Neural progenitor cell (in vitro differentiated cells): ENCODE results near the gene MACROD2.

Experiments used
- EZH2 ChIP-seq: fragments of 200-600 bp; sonication (generic); IDR thresholded peaks from 2 replicates; pipeline ENCODE4 v1.6.1; 2017; ENCODE audit warnings: antibody characterized with exemption, mild to moderate bottlenecking, moderate library complexity
- TF ChIP-seq, protein P1 (sequence below): fragments of 200-600 bp; sonication (generic); IDR thresholded peaks from 2 replicates; pipeline ENCODE4 v1.5.1; 2017; ENCODE audit warnings: antibody characterized with exemption, mild to moderate bottlenecking

DNA sequence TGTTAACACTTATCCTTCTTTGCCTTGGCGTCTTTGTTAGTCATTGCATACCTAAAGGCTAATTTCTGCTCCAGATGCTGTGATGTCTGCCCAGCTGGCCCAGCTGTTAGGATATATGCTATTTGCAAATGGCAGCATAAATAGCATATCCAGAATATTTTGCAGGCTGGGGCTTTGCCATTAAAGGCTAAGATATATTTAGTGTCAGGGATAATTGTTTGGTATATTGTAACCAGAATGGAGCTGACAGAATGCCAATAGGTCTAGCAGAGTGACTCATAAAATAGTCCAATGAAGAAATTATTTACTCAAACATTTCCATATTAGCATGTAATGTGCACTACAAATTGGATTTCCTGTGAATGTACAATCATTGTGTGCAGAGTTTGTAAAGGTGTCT, 926.2 kb downstream of the MACROD2 start:
- TF ChIP-seq, protein P1, sequence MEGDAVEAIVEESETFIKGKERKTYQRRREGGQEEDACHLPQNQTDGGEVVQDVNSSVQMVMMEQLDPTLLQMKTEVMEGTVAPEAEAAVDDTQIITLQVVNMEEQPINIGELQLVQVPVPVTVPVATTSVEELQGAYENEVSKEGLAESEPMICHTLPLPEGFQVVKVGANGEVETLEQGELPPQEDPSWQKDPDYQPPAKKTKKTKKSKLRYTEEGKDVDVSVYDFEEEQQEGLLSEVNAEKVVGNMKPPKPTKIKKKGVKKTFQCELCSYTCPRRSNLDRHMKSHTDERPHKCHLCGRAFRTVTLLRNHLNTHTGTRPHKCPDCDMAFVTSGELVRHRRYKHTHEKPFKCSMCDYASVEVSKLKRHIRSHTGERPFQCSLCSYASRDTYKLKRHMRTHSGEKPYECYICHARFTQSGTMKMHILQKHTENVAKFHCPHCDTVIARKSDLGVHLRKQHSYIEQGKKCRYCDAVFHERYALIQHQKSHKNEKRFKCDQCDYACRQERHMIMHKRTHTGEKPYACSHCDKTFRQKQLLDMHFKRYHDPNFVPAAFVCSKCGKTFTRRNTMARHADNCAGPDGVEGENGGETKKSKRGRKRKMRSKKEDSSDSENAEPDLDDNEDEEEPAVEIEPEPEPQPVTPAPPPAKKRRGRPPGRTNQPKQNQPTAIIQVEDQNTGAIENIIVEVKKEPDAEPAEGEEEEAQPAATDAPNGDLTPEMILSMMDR, result no peak
- no peak for TF ChIP-seq EZH2
